Peyer's patch (tissue), 4 donors: ENCODE data around the gene PRR35. TPM values are rescaled to one million over a fixed set of nuclear protein-coding genes. Genes with fewer than 3 reads are reported as not detected.

Source experiments
- DNase-seq, 3 donors: peaks; one replicate each; pipeline ENCODE4 v3.0.0-alpha.2; 2017 to 2019
- H3K27ac ChIP-seq, 4 donors: fragments of 200-600 bp; sonication (generic); one replicate each; pipeline ENCODE4 v1.5.1; 2016 to 2019
- H3K27me3 ChIP-seq, 2 donors: fragments of 200-600 bp; sonication (generic); one replicate each; pipeline ENCODE4 v1.5.1; 2019
- H3K36me3 ChIP-seq, 3 donors: fragments of 200-600 bp; sonication (generic); one replicate each; pipeline ENCODE4 v1.5.1; 2016 to 2019
- H3K4me1 ChIP-seq, 4 donors: fragments of 200-600 bp; sonication (generic); one replicate each; pipeline ENCODE4 v1.5.1; 2016 to 2019
- H3K4me3 ChIP-seq, 4 donors: fragments of 200-600 bp; sonication (generic); 1 replicate in 3 of 4; 2 replicates in 1 of 4; pipeline ENCODE4 v1.5.1; 2016 to 2019; ENCODE audit warnings: mild to moderate bottlenecking in 1 of 4
- H3K9me3 ChIP-seq, 4 donors: fragments of 200-600 bp; sonication (generic); one replicate each; pipeline ENCODE4 v1.5.1; 2016 to 2019; ENCODE audit warnings: mild to moderate bottlenecking in 1 of 4
- POLR2A ChIP-seq, 2 donors: fragments of 450-650 bp; IDR thresholded peaks; one replicate each; pipeline ENCODE4 v1.5.1; 2017; ENCODE audit warnings: antibody characterized with exemption in 2 of 2, mild to moderate bottlenecking in 2 of 2, moderate library complexity in 2 of 2
- total RNA-seq, 4 donors: library from RNA; depleted of rRNA; stranded (reverse); fragments of >200 nt; gene quantifications; one replicate each; pipeline ENCODE4 v1.1.0, GENCODE V29; 2016
- TF ChIP-seq, protein P1 (sequence below), 6 experiments: fragments of 450-650 bp in 4 of 6; fragments of 200-600 bp in 2 of 6; sonication (generic) in 1 of 6; IDR thresholded peaks; one replicate each; pipeline ENCODE4 v1.5.1; 2017 to 2019; ENCODE audit warnings: antibody characterized with exemption in 6 of 6, mild to moderate bottlenecking in 3 of 6, moderate library complexity in 1 of 6

PRR35 gene
- total RNA-seq, 4 donors from 2014 or later: not detected

DNA sequence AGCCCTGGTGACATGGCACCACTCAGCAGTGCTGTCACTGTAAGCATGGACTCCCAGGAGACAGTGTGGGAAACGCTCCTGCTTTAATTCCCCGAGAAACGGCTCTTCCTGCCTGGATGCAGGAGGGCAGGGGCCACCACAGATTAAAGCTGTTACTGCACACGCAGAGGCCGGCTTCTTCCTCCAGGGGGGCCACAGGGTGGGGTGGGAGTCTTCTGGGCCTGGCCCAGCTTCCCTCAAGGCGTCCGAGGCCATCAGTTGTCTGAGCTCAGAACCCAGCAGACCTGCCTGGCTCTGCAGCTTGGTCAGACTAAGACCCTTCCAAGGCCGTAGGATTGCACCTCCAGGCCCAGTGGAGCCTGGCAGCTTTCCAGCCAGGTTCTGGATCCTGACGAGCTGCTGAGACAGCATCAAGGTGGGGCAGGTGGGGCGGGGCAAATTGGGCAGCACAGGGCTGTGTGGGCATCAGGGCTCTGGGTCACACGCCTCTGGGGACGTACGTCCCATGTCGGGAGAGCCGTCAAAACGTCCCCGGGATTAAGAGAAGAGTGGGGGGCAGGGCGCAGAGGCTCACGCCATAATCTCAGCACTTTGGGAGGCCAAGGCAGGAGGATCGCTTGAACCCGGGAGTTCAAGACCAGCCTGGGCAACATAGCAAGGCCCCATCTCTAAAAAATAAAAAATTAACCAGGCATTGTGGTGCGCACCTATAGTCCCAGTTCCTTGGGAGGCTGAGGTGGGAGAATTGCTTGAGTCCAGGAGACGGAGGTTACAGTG, 37.7 kb upstream of the PRR35 start:
- no peaks in the 10 kb centered on the region for H3K27me3 ChIP-seq
- H3K4me3 ChIP-seq: no peak overlapping the region
- DNase-seq: peak in 1 of 3 donors; percentile 55
- H3K36me3 ChIP-seq: peaks cover 0 to 34% (median 4%) of the 10 kb centered on the region in 3 donors
- no peak overlapping the region for H3K27ac ChIP-seq
- no peak for TF ChIP-seq POLR2A (IDR thresholded peaks at IDR 0.05)
- TF ChIP-seq, protein P1, sequence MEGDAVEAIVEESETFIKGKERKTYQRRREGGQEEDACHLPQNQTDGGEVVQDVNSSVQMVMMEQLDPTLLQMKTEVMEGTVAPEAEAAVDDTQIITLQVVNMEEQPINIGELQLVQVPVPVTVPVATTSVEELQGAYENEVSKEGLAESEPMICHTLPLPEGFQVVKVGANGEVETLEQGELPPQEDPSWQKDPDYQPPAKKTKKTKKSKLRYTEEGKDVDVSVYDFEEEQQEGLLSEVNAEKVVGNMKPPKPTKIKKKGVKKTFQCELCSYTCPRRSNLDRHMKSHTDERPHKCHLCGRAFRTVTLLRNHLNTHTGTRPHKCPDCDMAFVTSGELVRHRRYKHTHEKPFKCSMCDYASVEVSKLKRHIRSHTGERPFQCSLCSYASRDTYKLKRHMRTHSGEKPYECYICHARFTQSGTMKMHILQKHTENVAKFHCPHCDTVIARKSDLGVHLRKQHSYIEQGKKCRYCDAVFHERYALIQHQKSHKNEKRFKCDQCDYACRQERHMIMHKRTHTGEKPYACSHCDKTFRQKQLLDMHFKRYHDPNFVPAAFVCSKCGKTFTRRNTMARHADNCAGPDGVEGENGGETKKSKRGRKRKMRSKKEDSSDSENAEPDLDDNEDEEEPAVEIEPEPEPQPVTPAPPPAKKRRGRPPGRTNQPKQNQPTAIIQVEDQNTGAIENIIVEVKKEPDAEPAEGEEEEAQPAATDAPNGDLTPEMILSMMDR (IDR thresholded peaks at IDR 0.05): no peak
- peaks cover 0 to 37% (median 11%) of the 10 kb centered on the region in 4 donors for H3K4me1 ChIP-seq
- no peaks in the 10 kb centered on the region for H3K9me3 ChIP-seq

DNA sequence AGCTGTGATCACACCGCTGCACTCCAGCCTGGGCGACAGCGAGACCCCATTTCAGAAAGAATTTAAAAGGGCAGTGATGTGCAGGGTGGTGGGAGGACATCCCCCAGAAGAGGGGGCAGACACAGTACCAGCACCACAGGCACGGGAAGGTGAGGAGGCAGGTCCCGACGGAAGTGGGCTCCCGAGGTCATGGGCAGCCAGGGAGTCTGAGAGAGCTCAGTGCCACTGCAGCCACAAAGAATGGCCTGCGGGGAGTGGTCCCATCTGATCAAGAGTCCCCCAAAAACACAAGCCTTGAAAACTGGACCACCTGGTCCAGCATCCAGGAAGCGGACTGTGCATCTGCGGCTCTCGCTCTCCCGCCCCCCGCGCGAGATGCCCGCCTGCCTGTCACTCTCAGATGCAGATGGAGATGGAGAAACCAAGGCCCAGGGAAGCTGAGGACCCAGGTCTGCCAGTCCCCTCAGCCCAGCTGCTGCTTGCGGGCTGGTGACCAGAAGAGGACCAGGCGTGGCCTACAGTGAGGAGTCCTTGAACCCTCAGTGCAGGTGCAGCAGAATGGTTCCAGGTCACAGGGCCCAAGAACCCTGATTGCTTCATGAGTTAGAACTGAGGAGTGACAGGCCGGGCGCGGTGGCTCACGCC, 37.0 kb upstream of the PRR35 start:
- H3K36me3 ChIP-seq: peaks cover 0 to 33% (median 4%) of the 10 kb centered on the region in 3 donors

DNA sequence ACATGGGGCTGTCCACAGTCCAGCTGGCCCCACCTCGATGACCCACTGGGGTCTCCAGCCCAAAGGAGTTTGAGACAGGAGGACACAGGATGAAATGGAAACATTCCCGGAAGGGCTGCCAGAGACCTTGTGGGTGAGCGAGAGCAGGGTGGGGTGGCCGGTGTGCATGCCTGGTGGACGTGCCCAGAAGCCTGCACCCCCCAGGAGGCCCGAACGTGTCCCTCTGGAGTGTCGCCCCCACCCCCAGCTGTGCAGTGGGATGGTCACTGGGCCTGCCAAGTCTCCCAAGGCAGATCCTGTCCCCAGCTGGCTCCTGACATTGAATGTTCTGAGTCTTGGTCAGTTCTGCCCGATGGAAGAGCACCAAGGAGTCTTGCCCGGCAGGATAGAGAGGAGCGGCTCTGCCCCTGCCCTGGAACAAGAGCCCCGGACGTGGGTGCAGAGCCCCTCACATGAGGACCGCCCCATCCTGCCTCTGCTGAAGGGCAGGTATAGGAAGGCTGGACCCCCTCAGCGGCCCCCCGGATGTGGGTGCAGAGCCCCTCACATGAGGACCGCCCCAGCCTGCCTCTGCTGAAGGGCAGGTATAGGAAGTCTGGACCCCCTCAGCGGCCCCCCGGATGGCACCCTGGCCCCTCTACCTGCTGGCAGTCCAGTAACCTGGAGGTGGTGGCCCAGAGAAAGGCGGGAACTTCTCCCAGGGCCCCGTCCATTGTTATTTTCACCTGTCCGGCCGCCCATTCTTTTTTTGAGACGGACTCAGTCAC, 35.7 kb upstream of the PRR35 start:
- Histone ChIP-seq H3K27me3 (no peaks in the 10 kb centered on the region), H3K27ac (peak overlapping the region in 1 of 4 donors; percentile 95), H3K4me3 (no peak overlapping the region), H3K9me3 (no peaks in the 10 kb centered on the region), H3K36me3 (peaks cover 0 to 21% (median 4%) of the 10 kb centered on the region in 3 donors), H3K4me1 (peaks cover 0 to 44% (median 20%) of the 10 kb centered on the region in 4 donors)
- TF ChIP-seq, protein P1 (IDR thresholded peaks at IDR 0.05): no peak
- no peak for TF ChIP-seq POLR2A (IDR thresholded peaks at IDR 0.05)
- DNase-seq: no peak

More for the DNA sequence above, 37.0 kb upstream of the PRR35 start:
- H3K27me3 ChIP-seq: no peaks in the 10 kb centered on the region
- peaks cover 0 to 37% (median 11%) of the 10 kb centered on the region in 4 donors for H3K4me1 ChIP-seq
- peak in 1 of 3 donors; percentile 53 for DNase-seq
- H3K4me3 ChIP-seq: no peak overlapping the region
- TF ChIP-seq POLR2A (IDR thresholded peaks at IDR 0.05): no peak
- TF ChIP-seq, protein P1 (IDR thresholded peaks at IDR 0.05): no peak
- H3K27ac ChIP-seq: no peak overlapping the region
- no peaks in the 10 kb centered on the region for H3K9me3 ChIP-seq

DNA sequence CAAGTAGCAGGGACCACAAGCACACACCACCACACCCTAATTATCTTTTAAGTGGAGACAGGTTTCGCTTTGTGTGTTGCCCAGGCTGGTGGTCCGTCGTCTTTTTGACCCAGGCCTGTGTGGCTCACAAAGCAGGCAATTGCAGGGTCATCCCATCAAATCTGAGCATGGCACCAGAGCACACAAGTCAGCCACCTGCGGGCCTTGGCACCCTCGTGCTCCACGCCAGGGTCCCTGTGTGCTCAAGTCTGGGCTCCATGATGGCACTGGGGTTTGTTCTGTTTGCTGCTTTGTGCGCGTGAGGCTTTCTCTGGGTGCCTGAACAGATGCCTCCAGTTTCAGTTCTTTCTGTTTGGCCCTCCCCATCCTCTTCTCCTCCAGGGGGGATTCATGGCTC, 35.1 kb upstream of the PRR35 start:
- no peaks in the 10 kb centered on the region for H3K9me3 ChIP-seq
- H3K27ac ChIP-seq: peak overlapping the region in 3 of 4 donors; percentile 28 to 95 (median 89)

More for the DNA sequence above, 35.1 kb upstream of the PRR35 start:
- TF ChIP-seq POLR2A (IDR thresholded peaks at IDR 0.05): no peak
- TF ChIP-seq, protein P1 (IDR thresholded peaks at IDR 0.05): no peak
- peaks cover 0 to 14% (median 4%) of the 10 kb centered on the region in 3 donors for H3K36me3 ChIP-seq
- DNase-seq: no peak
- H3K27me3 ChIP-seq: no peaks in the 10 kb centered on the region
- peaks cover 0 to 51% (median 26%) of the 10 kb centered on the region in 4 donors for H3K4me1 ChIP-seq
- H3K4me3 ChIP-seq: no peak overlapping the region
